Ishikawa (cell line): Measurements from ENCODE around the gene COL8A2.

Experiments
- CEBPB ChIP-seq: IDR thresholded peaks from 2 replicates; pipeline ENCODE4 v1.6.1; 2012
- NFIC ChIP-seq: IDR thresholded peaks from 2 replicates; pipeline ENCODE4 v1.6.1; 2012
- RAD21 ChIP-seq: IDR thresholded peaks from 2 replicates; pipeline ENCODE4 v1.6.1; 2012; ENCODE audit warnings: low read depth
- TAF1 ChIP-seq: IDR thresholded peaks from 2 replicates; pipeline ENCODE4 v1.6.1; 2012; ENCODE audit warnings: low read depth, mild to moderate bottlenecking
- TCF12 ChIP-seq: IDR thresholded peaks from 2 replicates; pipeline ENCODE4 v1.6.1; 2012; ENCODE audit warnings: low read depth
- YY1 ChIP-seq: IDR thresholded peaks from 2 replicates; pipeline ENCODE4 v1.6.1; 2012; ENCODE audit warnings: low read depth
- TF ChIP-seq, protein P1 (sequence below): IDR thresholded peaks from 2 replicates; pipeline ENCODE4 v1.6.1; 2012
- TF ChIP-seq, protein P2 (sequence below): IDR thresholded peaks from 2 replicates; pipeline ENCODE4 v1.6.1; 2012

GRCh38 chr1:36076979-36077573, 47.9 kb downstream of the COL8A2 start:
- TF ChIP-seq, protein P1, sequence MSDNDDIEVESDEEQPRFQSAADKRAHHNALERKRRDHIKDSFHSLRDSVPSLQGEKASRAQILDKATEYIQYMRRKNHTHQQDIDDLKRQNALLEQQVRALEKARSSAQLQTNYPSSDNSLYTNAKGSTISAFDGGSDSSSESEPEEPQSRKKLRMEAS = no peak
- no peak for TF ChIP-seq NFIC
- no peak for TF ChIP-seq CEBPB
- no peak for TF ChIP-seq YY1
- TF ChIP-seq TAF1 = no peak
- TF ChIP-seq, protein P2, sequence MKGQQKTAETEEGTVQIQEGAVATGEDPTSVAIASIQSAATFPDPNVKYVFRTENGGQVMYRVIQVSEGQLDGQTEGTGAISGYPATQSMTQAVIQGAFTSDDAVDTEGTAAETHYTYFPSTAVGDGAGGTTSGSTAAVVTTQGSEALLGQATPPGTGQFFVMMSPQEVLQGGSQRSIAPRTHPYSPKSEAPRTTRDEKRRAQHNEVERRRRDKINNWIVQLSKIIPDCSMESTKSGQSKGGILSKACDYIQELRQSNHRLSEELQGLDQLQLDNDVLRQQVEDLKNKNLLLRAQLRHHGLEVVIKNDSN = no peak
- no peak for TF ChIP-seq RAD21
- TF ChIP-seq TCF12 = no peak
